SK-N-SH (cell line): ENCODE measurements around the gene GRK5.

Experiments used
- CTCF ChIP-seq: fragments of 200-600 bp; sonication (generic); IDR thresholded peaks from 2 replicates; pipeline ENCODE4 v1.6.1; 2017; ENCODE audit warnings: antibody characterized with exemption, mild to moderate bottlenecking, moderate library complexity
- ELF1 ChIP-seq: IDR thresholded peaks from 2 replicates; pipeline ENCODE4 v1.4.0; 2012
- EP300 ChIP-seq, 2 experiments: IDR thresholded peaks; 2 replicates each; pipeline versions ENCODE4 v1.4.0 to v1.6.1; 2012; ENCODE audit warnings: borderline replicate concordance in 1 of 2, low read depth in 1 of 2, low read length in 1 of 2
- JUND ChIP-seq: IDR thresholded peaks from 2 replicates; pipeline ENCODE4 v1.4.0; 2012
- RAD21 ChIP-seq: IDR thresholded peaks from 2 replicates; pipeline ENCODE4 v1.6.1; 2012; ENCODE audit warnings: mild to moderate bottlenecking, low read length
- REST ChIP-seq: IDR thresholded peaks from 2 replicates; pipeline ENCODE4 v1.6.1; 2012; ENCODE audit warnings: mild to moderate bottlenecking, low read depth, low read length, moderate library complexity
- SIN3A ChIP-seq: IDR thresholded peaks from 2 replicates; pipeline ENCODE4 v1.6.1; 2012; ENCODE audit warnings: low read depth, mild to moderate bottlenecking, low read length, moderate library complexity, borderline replicate concordance
- USF2 ChIP-seq: fragments of 150-350 bp; IDR thresholded peaks from 2 replicates; pipeline ENCODE4 v1.6.1; 2017; ENCODE audit warnings: antibody characterized with exemption, low read length, low read depth, borderline replicate concordance

GRCh38 chr10:119388849-119389345, 181.5 kb downstream of the GRK5 start:
- TF ChIP-seq RAD21: no peak
- no peak for TF ChIP-seq CTCF
- no peak for TF ChIP-seq SIN3A
- TF ChIP-seq ELF1: no peak
- TF ChIP-seq USF2: no peak
- TF ChIP-seq EP300 (IDR thresholded peaks at IDR 0.05; ENCODE audit: borderline replicate concordance in 1 of 2, low read depth in 1 of 2, low read length in 1 of 2): no peak
- no peak for TF ChIP-seq REST
- TF ChIP-seq JUND: no peak
